HL-60 (cell line): ENCODE measurements around the gene HEYL.

Experiments used
- GABPA ChIP-seq: IDR thresholded peaks from 2 replicates; pipeline ENCODE4 v1.6.1; 2012; ENCODE audit warnings: low read depth
- POLR2AphosphoS5 ChIP-seq: IDR thresholded peaks from 2 replicates; pipeline ENCODE4 v1.6.1; 2012; ENCODE audit warnings: low read depth
- TF ChIP-seq, protein P1 (sequence below): IDR thresholded peaks from one replicate; pipeline ENCODE4 v1.5.1; 2011; ENCODE audit warnings: low read length, control low read depth, inconsistent platforms; ENCODE audit not compliant: insufficient read depth

- TF ChIP-seq GABPA, result no peak
- TF ChIP-seq, protein P1, sequence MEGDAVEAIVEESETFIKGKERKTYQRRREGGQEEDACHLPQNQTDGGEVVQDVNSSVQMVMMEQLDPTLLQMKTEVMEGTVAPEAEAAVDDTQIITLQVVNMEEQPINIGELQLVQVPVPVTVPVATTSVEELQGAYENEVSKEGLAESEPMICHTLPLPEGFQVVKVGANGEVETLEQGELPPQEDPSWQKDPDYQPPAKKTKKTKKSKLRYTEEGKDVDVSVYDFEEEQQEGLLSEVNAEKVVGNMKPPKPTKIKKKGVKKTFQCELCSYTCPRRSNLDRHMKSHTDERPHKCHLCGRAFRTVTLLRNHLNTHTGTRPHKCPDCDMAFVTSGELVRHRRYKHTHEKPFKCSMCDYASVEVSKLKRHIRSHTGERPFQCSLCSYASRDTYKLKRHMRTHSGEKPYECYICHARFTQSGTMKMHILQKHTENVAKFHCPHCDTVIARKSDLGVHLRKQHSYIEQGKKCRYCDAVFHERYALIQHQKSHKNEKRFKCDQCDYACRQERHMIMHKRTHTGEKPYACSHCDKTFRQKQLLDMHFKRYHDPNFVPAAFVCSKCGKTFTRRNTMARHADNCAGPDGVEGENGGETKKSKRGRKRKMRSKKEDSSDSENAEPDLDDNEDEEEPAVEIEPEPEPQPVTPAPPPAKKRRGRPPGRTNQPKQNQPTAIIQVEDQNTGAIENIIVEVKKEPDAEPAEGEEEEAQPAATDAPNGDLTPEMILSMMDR, result peak; percentile 36
- no peak for TF ChIP-seq POLR2AphosphoS5
Observed at GRCh38 chr1:39672551-39672947, 33.1 kb upstream of the HEYL start.
